Calu3 (cell line): ENCODE data around the gene KCNS3. TPM values are rescaled to one million over a fixed set of nuclear protein-coding genes. Genes with fewer than 3 reads are reported as not detected.

Experiments used
- BruUV-seq: library from RNA; stranded (reverse); fragments of 400-500 nt; replicated peaks from 2 replicates; lab custom pipeline; 2021; lab: Mats Ljungman, UMichigan
- CTCF ChIA-PET: fragments of 300-600 bp; sonication (Branson Sonifier 250); formaldehyde crosslinking; loops from one replicate; lab custom pipeline; 2022; ENCODE audit warnings: antibody characterized with exemption; lab: Charles Lee
- DNase-seq: peaks from one replicate; pipeline ENCODE4 v3.0.0; 2022
- H3K27ac Mint-ChIP-seq: one replicate; pipeline ENCODE4 v1.8.0; 2022; ENCODE audit warnings: mixed read lengths; ENCODE audit not compliant: unreplicated experiment
- H3K27me3 Mint-ChIP-seq: one replicate; pipeline ENCODE4 v1.8.0; 2022; ENCODE audit warnings: mixed read lengths; ENCODE audit not compliant: unreplicated experiment
- H3K36me3 Mint-ChIP-seq: one replicate; pipeline ENCODE4 v1.8.0; 2022; ENCODE audit warnings: mild to moderate bottlenecking, moderate library complexity, mixed read lengths; ENCODE audit not compliant: insufficient read depth, unreplicated experiment
- H3K4me1 Mint-ChIP-seq: one replicate; pipeline ENCODE4 v1.8.0; 2022; ENCODE audit warnings: mild to moderate bottlenecking, low read depth, mixed read lengths; ENCODE audit not compliant: unreplicated experiment
- H3K4me3 Mint-ChIP-seq: one replicate; pipeline ENCODE4 v1.8.0; 2022; ENCODE audit warnings: mild to moderate bottlenecking, low read depth, moderate library complexity, mixed read lengths; ENCODE audit not compliant: unreplicated experiment
- H3K9me3 Mint-ChIP-seq: one replicate; pipeline ENCODE4 v1.8.0; 2022; ENCODE audit warnings: low read depth, mixed read lengths; ENCODE audit not compliant: unreplicated experiment
- intact Hi-C: fragments of 100-400 bp; cut with micrococcal nuclease; formaldehyde crosslinking; loops from one replicate; pipeline ENCODE4 v1.10.0; 2022; ENCODE audit not compliant: unreplicated experiment
- total RNA-seq: library from RNA; stranded (reverse); gene quantifications from 2 replicates; pipeline ENCODE4 v1.2.3, GENCODE V29; 2022
- TF ChIP-seq, protein P1 (sequence below): fragments of 200-600 bp; IDR thresholded peaks from one replicate; pipeline ENCODE4 v1.8.0; 2022; ENCODE audit warnings: antibody characterized with exemption; ENCODE audit not compliant: unreplicated experiment

The KCNS3 gene
- total RNA-seq, 1 experiment from 2014 or later: 5.0 TPM

DNA sequence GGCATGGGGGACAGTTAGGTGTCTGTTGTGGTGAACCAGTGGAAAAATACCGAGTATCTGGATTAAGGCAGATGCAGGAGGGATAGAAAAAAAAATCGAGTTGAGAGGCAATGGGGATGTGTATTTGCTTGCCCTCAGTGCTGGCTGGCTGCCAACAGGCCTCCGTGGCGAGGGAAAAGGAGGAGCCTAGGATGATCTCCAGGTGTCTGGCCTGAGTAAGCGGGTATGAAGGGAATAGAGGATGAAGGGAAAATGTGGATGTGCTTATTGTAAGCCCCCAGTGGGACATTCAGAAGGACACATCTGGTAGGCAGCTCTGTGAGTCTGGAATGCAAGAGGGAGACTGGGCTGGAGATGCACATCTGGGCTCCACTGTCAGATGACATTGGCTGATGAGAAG is 22.8 kb downstream of the KCNS3 start:
- CTCF ChIA-PET: no interaction called here
- Mint-ChIP-seq H3K9me3 (peaks cover 4% of the 10 kb centered on the region), H3K4me3 (no peak overlapping the region), H3K27ac (no peak overlapping the region), H3K36me3 (no peaks in the 10 kb centered on the region), H3K4me1 (peaks cover 8% of the 10 kb centered on the region), H3K27me3 (no peaks in the 10 kb centered on the region)
- DNase-seq: peak; percentile 13
- BruUV-seq: no TSS peak
- TF ChIP-seq, protein P1, sequence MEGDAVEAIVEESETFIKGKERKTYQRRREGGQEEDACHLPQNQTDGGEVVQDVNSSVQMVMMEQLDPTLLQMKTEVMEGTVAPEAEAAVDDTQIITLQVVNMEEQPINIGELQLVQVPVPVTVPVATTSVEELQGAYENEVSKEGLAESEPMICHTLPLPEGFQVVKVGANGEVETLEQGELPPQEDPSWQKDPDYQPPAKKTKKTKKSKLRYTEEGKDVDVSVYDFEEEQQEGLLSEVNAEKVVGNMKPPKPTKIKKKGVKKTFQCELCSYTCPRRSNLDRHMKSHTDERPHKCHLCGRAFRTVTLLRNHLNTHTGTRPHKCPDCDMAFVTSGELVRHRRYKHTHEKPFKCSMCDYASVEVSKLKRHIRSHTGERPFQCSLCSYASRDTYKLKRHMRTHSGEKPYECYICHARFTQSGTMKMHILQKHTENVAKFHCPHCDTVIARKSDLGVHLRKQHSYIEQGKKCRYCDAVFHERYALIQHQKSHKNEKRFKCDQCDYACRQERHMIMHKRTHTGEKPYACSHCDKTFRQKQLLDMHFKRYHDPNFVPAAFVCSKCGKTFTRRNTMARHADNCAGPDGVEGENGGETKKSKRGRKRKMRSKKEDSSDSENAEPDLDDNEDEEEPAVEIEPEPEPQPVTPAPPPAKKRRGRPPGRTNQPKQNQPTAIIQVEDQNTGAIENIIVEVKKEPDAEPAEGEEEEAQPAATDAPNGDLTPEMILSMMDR: no peak
- intact Hi-C loops: no loop called here

DNA sequence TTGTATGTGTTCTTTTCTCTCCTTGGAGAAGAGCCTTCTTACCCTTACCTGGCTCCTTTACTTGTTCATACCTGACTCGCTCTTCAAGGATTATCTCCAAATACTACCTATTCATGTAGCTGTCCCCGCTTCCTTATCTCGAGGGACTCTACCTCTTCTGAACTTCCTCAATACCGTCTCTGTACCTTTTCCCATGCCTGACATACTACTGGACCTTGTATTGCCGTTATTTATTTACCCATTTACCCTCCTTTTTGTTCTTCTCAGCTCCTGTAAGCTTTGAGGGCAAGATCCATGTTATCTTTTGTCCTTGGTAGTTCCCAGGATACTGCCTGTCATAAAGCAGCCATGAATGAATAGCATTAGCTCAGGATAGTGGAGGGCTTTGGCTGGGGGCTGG is 32.5 kb downstream of the KCNS3 start:
- intact Hi-C loops: no loop called here
- Mint-ChIP-seq H3K27me3 (no peaks in the 10 kb centered on the region), H3K27ac (no peak overlapping the region), H3K4me1 (no peaks in the 10 kb centered on the region), H3K9me3 (peaks cover 8% of the 10 kb centered on the region), H3K4me3 (no peak overlapping the region), H3K36me3 (no peaks in the 10 kb centered on the region)
- BruUV-seq: no TSS peak
- DNase-seq: no peak
- CTCF ChIA-PET: no interaction called here
- TF ChIP-seq, protein P1: no peak

DNA sequence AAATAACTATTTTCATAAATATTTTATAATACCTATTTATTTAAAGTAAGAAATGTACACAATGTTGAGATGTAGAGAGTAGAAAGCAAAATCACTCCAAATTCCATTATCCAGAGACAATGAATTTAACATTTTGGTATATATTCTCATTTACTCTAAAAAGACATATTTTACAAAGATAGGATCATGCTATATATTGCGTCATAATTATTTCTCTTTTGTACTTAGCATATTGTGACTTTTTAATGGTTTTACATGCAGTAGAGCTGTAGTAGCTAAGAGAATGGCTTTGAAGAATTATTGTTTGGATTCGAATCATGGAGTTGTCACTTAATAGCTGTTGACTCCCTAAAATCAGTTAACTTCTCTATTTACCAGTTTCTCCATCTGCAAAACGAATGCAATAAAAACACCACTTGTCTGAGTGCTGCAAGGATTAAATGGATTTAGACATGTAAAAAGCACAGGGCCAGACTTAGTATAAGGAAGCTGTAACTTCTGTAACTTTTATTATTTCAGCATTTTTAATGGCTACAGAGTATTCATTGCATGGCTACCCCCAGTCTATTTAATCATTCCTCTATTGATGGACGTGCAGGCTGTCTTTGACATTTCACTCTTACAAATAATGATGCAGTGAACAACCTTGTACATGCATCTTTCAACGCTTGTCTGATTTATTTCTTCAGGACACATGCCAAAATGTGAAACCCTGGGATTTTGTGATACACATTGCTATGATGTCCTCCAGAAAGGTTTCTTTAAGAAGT is 33.2 kb downstream of the KCNS3 start:
- intact Hi-C loops: no loop called here
- H3K4me3 Mint-ChIP-seq: no peak overlapping the region
- no peaks in the 10 kb centered on the region for H3K27me3 Mint-ChIP-seq
- no peaks in the 10 kb centered on the region for H3K4me1 Mint-ChIP-seq
- H3K9me3 Mint-ChIP-seq: peaks cover 4% of the 10 kb centered on the region
- CTCF ChIA-PET: no interaction called here
- no peaks in the 10 kb centered on the region for H3K36me3 Mint-ChIP-seq
- no peak for DNase-seq
- H3K27ac Mint-ChIP-seq: no peak overlapping the region
- TF ChIP-seq, protein P1: no peak
- BruUV-seq: no TSS peak

DNA sequence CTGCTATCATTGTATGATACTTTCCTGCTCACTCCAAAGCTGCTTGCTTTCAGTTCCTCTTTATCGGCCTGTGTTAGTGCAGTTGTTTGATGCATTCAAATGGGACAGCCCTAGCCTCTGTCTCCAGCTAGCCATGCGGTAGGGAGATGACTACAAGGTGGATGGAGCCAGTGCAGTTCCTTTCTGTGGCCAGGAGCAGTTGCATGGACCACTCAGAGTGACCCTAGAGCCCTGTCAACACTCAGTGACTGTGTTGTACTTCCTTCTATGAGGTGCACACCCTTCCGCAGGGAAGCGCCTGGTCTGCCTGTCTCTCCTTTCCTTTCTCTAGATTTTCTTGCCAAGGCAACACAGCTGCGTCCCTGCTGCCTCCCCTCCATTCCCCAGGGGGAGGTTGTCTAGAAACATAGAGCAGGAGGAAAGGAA is 33.8 kb downstream of the KCNS3 start:
- CTCF ChIA-PET: no interaction called here
- DNase-seq: no peak
- intact Hi-C loops: no loop called here
- Mint-ChIP-seq H3K4me3 (no peak overlapping the region), H3K4me1 (no peaks in the 10 kb centered on the region), H3K36me3 (no peaks in the 10 kb centered on the region), H3K27me3 (no peaks in the 10 kb centered on the region), H3K27ac (no peak overlapping the region), H3K9me3 (peaks cover 4% of the 10 kb centered on the region)
- TF ChIP-seq, protein P1: no peak
- BruUV-seq: no TSS peak
